Mesangial cell (primary cell): Measurements from ENCODE around the gene ANKDD1B. TPM values are rescaled to one million over a fixed set of nuclear protein-coding genes. Genes with fewer than 3 reads are reported as not detected.

ENCODE experiments used
- total RNA-seq: library from RNA; depleted of rRNA; stranded (reverse); fragments of >200 nt; gene quantifications from 2 replicates; pipeline ENCODE4 v1.2.3, GENCODE V29; 2015

ANKDD1B gene
- total RNA-seq, result under 0.01 and 0.89 TPM in 2 replicates

DNA sequence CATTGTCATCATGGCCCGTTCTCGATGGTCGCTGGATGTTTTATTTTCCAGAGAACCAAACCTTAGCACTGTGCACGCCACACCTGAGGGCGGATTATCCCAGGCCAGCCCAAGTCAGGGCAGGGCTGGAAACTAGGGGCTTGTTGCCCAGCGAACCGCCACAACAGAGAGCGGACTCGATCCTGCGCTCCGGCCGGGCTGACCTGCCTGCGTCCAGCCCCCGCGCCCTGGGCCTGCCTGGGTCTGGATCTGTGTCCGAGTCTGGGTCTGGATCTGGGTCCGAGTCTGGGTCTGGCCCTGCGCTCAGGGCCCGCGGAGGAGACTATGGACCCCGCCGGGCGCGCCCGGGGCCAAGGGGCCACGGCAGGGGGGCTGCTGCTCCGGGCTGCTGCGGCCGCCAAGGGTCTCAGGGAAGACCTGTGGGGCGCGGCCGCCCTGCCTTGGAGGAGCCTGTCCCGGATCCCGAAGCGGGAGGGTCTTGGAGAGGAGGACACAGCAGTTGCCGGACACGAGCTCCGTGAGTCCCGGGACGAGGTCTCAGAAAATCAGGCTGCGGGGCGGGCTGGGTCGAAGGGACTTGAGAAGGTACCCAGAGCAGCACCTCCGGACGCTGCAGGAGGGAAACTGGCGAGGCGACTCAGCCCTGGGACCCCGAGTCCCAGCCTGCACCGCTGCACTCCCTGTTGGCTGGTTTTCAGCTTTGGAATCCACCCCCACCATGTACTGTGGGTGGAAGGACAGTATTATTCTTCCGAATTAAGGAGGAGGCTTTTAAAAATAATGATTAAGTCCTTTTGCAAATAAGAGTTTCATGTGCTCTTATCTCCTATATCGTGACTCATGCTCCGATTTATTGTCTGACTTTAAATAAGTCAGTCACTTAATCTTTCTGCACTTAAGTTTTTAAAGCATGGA is at the start of gene ANKDD1B:
TSS of gene ANKDD1B (plus strand) at position 143 of the 915 bp plus-strand sequence. CDS start at position 325, 182 bp downstream.

DNA sequence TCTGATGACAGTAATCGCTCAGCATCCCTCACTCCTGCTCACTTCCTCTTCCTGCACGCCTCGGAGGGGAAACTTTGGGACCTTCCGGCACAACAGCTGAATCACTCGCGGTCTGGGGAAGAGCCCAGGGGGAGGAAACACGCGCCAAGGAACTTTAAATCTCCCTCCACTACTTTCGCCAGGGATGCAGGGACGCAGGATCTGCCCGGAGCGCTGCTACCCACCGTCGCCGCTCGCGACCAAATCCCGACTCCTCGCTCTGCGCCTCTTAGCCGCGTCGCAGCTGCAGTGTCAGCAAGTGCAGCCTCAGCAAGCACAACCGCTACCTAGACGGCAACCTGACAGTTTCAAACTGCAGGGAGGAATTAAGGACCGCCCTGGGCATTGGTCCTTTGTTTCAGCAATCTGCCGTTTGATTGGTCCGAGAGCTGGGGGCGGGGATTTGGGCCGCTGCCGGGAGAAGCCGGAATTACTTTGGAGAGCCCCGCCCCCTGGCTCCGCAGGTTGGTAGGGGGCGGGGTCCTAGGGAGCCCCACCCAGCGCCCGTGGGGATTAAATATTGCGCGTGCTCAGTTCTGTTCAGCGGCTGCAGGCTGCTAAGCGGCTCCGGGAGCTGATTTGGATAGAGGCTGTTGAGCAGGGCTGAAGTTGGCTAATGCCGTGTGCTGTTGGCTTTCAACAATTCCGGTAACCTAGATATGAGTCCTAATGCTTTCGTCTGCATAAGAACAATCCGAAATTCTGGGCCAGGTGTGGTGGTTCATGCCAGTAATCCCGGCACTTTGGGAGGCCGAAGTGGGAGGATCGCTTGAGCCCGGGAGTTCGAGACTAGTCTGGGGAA is 106.0 kb downstream of the ANKDD1B start, which contains the start of gene POC5:
TSS of gene POC5 (minus strand) at position 356 of the 841 bp plus-strand sequence. CDS start 4,500 bp downstream, outside the sequence.

Other genes starting within 250 kb of the ANKDD1B start
- gene CERT1, start 99.8 kb upstream of the ANKDD1B start, total RNA-seq, result 9.5 and 11.9 TPM in 2 replicates
- 11.6 and 11.9 TPM in 2 replicates for gene POLK, start 99.6 kb upstream of the ANKDD1B start, total RNA-seq
- 5.3 and 13.4 TPM in 2 replicates for gene POC5, start 106.0 kb downstream of the ANKDD1B start, total RNA-seq